ENCODE data around the gene CCDC85B.
A peak's percentile ranks its signal among the peaks of the same experiment; 100 is the strongest.

CCDC85B gene

DNA sequence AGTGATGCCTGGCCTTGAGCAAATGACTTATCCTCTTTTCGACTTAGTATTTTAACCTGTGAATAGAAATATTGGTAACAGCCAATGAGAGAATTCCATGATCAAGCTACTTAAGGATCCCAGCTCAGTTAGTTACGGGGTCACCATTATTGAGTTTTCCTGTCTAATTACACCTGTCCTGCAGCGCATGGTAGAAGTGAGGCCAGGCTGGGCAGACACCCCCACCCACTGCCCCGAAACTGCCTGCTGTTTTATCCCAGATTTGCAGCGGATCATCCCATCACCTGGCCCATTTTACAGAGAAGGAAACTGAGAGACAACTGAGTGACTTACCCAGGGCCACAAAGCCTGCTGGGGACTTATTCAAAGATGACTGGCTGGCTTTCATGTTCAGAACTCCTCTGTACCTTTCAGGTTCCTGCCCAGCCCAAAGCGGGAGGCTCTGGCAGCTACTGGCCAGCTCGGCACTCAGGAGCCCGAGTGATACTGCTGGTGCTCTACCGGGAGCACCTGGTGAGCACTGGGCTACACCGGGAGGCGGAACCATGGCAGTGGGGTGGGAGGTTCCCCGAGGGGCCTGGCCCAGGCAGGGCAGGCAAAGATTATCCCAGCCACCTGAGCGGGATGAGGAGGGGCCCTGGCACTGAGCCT is 28.8 kb upstream of the CCDC85B start:
- Histone ChIP-seq H3K27me3 (ENCODE audit: insufficient read depth, low read length) (no peaks in the 10 kb centered on the region), H2BK120ac (ENCODE audit: insufficient read depth, low read length, poor library complexity) (no peak overlapping the region), H4K8ac (ENCODE audit: low read depth, low read length) (no peak overlapping the region), H3K4me1 (ENCODE audit: control insufficient read depth in 1 of 2, insufficient read depth in 2 of 2, low read length in 2 of 2) (peaks cover 10 to 11% of the 10 kb centered on the region in 2 experiments), H3K79me1 (ENCODE audit: low read length) (peaks cover 30% of the 10 kb centered on the region), H2BK12ac (ENCODE audit: low read length) (no peak overlapping the region), H2AK5ac (ENCODE audit: low read length) (no peak overlapping the region), H3K14ac (ENCODE audit: low read length) (no peak overlapping the region), H4K12ac (ENCODE audit: low read depth, low read length) (no peak overlapping the region), H3K23ac (ENCODE audit: low read length) (no peak overlapping the region), H4K91ac (ENCODE audit: low read depth, low read length) (no peak overlapping the region), H3K36me3 (ENCODE audit: control insufficient read depth in 1 of 2, insufficient read depth in 2 of 2, low read length in 2 of 2) (peaks cover 51 to 52% of the 10 kb centered on the region in 2 experiments), H3K9me3 (ENCODE audit: insufficient read depth, low read depth, low read length) (no peaks in the 10 kb centered on the region), H3K9ac (ENCODE audit: low read length) (peak overlapping the region; percentile 95), H2BK5ac (ENCODE audit: low read depth, low read length, poor library complexity) (no peak overlapping the region), H2AFZ (ENCODE audit: insufficient read depth, low read length, poor library complexity) (no peak overlapping the region), H3K4ac (ENCODE audit: low read depth, low read length) (peak overlapping the region; percentile 90), H3K79me2 (ENCODE audit: control insufficient read depth, insufficient read depth, low read length, poor library complexity) (peaks cover 27% of the 10 kb centered on the region), H3K4me3 (ENCODE audit: low read depth, low read length) (peak overlapping the region; percentile 93), H3K27ac (ENCODE audit: low read depth, low read length) (no peak overlapping the region), H3K4me2 (ENCODE audit: low read length) (peak overlapping the region; percentile 83), H3K18ac (ENCODE audit: low read length) (no peak overlapping the region)
- no CpG with 5 or more reads among the region's 13 CpGs for WGBS (ENCODE audit: extremely low coverage, insufficient coverage, insufficient read length)
- DNase-seq, result no peak

DNA sequence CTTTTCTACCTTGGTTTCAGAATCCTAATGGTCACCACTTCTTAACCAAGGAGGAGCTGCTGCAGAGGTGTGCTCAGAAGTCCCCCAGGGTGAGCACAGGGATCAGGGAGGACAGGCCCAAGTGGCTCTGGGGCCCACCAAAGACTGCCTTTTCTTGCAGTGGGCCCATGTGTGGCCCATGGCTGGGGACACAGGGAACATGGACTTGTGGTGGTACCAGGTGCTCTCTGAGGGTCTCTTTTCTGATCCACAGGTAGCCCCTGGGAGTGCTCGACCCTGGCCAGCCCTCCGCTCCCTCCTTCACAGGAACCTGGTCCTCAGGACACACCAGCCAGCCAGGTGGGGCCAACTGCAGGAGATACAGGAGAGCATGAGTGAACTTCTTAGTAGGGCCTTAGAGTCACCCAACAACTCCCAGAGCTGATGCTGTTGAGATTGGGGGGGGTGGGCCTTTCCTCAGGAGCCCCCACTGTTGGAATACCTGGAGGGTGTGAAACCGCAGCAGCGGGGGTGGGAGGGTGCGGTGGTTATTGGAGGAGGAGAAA is 28.2 kb upstream of the CCDC85B start:
- DNase-seq, result no peak
- no peak overlapping the region for H2AFZ ChIP-seq (ENCODE audit: insufficient read depth, low read length, poor library complexity)
- H3K4ac ChIP-seq (ENCODE audit: low read depth, low read length), result peak overlapping the region; percentile 5
- H2AK5ac ChIP-seq (ENCODE audit: low read length), result no peak overlapping the region
- H2BK12ac ChIP-seq (ENCODE audit: low read length), result no peak overlapping the region
- H3K36me3 ChIP-seq (ENCODE audit: control insufficient read depth in 1 of 2, insufficient read depth in 2 of 2, low read length in 2 of 2), result peaks cover 54 to 56% of the 10 kb centered on the region in 2 experiments
- H2BK120ac ChIP-seq (ENCODE audit: insufficient read depth, low read length, poor library complexity), result no peak overlapping the region
- no peak overlapping the region for H3K9ac ChIP-seq (ENCODE audit: low read length)
- no peak overlapping the region for H2BK5ac ChIP-seq (ENCODE audit: low read depth, low read length, poor library complexity)
- peaks cover 10 to 11% of the 10 kb centered on the region in 2 experiments for H3K4me1 ChIP-seq (ENCODE audit: control insufficient read depth in 1 of 2, insufficient read depth in 2 of 2, low read length in 2 of 2)
- no CpG with 5 or more reads among the region's 5 CpGs for WGBS (ENCODE audit: extremely low coverage, insufficient coverage, insufficient read length)
- H3K4me2 ChIP-seq (ENCODE audit: low read length), result peak overlapping the region; percentile 83
- no peak overlapping the region for H3K23ac ChIP-seq (ENCODE audit: low read length)
- no peak overlapping the region for H4K8ac ChIP-seq (ENCODE audit: low read depth, low read length)
- H3K4me3 ChIP-seq (ENCODE audit: low read depth, low read length), result no peak overlapping the region
- H3K18ac ChIP-seq (ENCODE audit: low read length), result no peak overlapping the region
- no peak overlapping the region for H3K27ac ChIP-seq (ENCODE audit: low read depth, low read length)
- H4K12ac ChIP-seq (ENCODE audit: low read depth, low read length), result no peak overlapping the region
- H3K79me1 ChIP-seq (ENCODE audit: low read length), result peaks cover 26% of the 10 kb centered on the region
- no peaks in the 10 kb centered on the region for H3K9me3 ChIP-seq (ENCODE audit: insufficient read depth, low read depth, low read length)
- no peaks in the 10 kb centered on the region for H3K27me3 ChIP-seq (ENCODE audit: insufficient read depth, low read length)
- no peak overlapping the region for H3K14ac ChIP-seq (ENCODE audit: low read length)
- H4K91ac ChIP-seq (ENCODE audit: low read depth, low read length), result no peak overlapping the region
- peaks cover 21% of the 10 kb centered on the region for H3K79me2 ChIP-seq (ENCODE audit: control insufficient read depth, insufficient read depth, low read length, poor library complexity)

DNA sequence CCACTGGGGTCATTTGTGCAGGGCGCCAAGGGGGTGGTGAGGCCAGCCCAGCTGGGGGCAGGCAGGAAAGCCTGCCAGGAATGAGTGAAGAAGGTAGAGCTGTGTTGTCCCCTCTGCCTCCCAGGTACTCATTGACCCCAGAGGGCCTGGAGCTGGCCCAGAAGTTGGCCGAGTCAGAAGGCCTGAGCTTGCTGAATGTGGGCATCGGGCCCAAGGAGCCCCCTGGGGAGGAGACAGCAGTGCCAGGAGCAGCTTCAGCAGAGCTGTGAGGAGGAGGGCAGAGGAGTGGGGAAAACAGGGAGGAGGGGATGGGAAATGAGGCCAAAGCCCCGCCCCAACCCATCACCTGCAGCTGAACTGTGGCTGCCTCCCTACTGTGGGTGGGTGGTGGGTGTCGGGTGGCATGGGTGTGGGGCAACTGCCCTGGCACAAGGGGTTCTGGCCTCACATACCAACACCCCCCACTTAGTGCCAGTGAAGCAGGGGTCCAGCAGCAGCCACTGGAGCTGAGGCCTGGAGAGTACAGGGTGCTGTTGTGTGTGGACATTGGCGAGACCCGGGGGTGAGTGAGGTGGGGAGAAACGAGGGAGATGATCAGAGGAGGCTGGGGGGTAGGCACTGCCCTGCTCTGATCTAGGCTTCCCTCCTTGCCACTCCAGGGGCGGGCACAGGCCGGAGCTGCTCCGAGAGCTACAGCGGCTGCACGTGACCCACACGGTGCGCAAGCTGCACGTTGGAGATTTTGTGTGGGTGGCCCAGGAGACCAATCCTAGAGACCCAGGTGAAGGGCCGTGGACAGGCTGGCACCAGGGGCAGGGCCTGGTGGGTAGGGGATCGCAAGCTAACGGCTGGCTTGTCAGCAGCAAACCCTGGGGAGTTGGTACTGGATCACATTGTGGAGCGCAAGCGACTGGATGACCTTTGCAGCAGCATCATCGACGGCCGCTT is 27.3 kb upstream of the CCDC85B start:
- Histone ChIP-seq H3K4ac (ENCODE audit: low read depth, low read length) (no peak overlapping the region), H3K4me3 (ENCODE audit: low read depth, low read length) (no peak overlapping the region), H3K4me2 (ENCODE audit: low read length) (no peak overlapping the region), H2AK5ac (ENCODE audit: low read length) (no peak overlapping the region), H3K4me1 (ENCODE audit: control insufficient read depth in 1 of 2, insufficient read depth in 2 of 2, low read length in 2 of 2) (peaks cover 12 to 14% of the 10 kb centered on the region in 2 experiments), H3K9ac (ENCODE audit: low read length) (no peak overlapping the region), H2AFZ (ENCODE audit: insufficient read depth, low read length, poor library complexity) (no peak overlapping the region), H3K14ac (ENCODE audit: low read length) (no peak overlapping the region), H3K27ac (ENCODE audit: low read depth, low read length) (no peak overlapping the region), H3K79me1 (ENCODE audit: low read length) (peaks cover 19% of the 10 kb centered on the region), H3K36me3 (ENCODE audit: control insufficient read depth in 1 of 2, insufficient read depth in 2 of 2, low read length in 2 of 2) (peaks cover 61 to 63% of the 10 kb centered on the region in 2 experiments), H3K27me3 (ENCODE audit: insufficient read depth, low read length) (no peaks in the 10 kb centered on the region), H2BK120ac (ENCODE audit: insufficient read depth, low read length, poor library complexity) (no peak overlapping the region), H3K18ac (ENCODE audit: low read length) (no peak overlapping the region), H4K12ac (ENCODE audit: low read depth, low read length) (no peak overlapping the region), H3K23ac (ENCODE audit: low read length) (no peak overlapping the region), H3K79me2 (ENCODE audit: control insufficient read depth, insufficient read depth, low read length, poor library complexity) (peaks cover 14% of the 10 kb centered on the region), H4K91ac (ENCODE audit: low read depth, low read length) (no peak overlapping the region), H4K8ac (ENCODE audit: low read depth, low read length) (no peak overlapping the region), H2BK5ac (ENCODE audit: low read depth, low read length, poor library complexity) (no peak overlapping the region), H2BK12ac (ENCODE audit: low read length) (no peak overlapping the region), H3K9me3 (ENCODE audit: insufficient read depth, low read depth, low read length) (no peaks in the 10 kb centered on the region)
- WGBS (ENCODE audit: extremely low coverage, insufficient coverage, insufficient read length), result no CpG with 5 or more reads among the region's 24 CpGs
- DNase-seq, result no peak

DNA sequence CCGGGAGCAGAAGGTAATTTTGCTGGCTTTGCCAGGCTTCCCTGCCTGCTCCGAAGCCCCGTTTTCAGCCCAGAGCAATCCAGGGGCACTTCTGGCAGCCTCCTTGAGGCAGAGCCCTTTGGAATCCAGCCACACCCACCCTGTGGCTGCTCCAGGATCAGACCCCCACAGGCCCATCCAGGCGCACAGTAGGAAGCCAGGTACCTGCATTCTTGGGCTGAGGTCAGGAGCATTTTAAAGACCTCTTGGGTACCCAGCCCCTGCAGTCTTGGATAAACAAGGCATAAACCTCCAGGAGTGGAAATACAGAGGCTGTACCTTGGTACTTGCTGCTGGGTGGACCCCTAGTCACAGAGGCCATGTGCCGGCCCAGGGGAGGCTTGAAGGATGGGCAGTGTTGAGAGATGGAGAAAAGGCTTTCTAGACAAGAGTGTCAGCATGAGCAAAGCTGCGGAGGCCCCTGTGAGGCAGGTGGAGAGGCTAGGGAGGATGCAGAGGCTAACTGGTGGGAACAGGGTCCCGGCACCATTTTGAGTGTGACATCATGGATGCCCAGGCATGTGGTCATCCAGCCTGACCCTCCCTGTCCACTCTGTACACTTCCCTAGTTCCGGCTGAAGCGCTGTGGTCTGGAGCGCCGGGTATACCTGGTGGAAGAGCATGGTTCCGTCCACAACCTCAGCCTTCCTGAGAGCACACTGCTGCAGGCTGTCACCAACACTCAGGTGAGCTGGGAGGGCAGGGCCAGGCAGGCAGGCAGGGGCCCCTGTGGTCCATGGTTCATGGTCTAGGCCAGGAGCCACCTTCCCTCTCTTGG is 26.4 kb upstream of the CCDC85B start:
- no peak for DNase-seq
- Histone ChIP-seq H3K79me1 (ENCODE audit: low read length) (peaks cover 14% of the 10 kb centered on the region), H3K79me2 (ENCODE audit: control insufficient read depth, insufficient read depth, low read length, poor library complexity) (peaks cover 14% of the 10 kb centered on the region), H2BK5ac (ENCODE audit: low read depth, low read length, poor library complexity) (no peak overlapping the region), H3K14ac (ENCODE audit: low read length) (no peak overlapping the region), H2AFZ (ENCODE audit: insufficient read depth, low read length, poor library complexity) (no peak overlapping the region), H3K4me1 (ENCODE audit: control insufficient read depth in 1 of 2, insufficient read depth in 2 of 2, low read length in 2 of 2) (peaks cover 12 to 14% of the 10 kb centered on the region in 2 experiments), H3K27me3 (ENCODE audit: insufficient read depth, low read length) (no peaks in the 10 kb centered on the region), H4K91ac (ENCODE audit: low read depth, low read length) (no peak overlapping the region), H3K4me3 (ENCODE audit: low read depth, low read length) (no peak overlapping the region), H2BK120ac (ENCODE audit: insufficient read depth, low read length, poor library complexity) (no peak overlapping the region), H3K9me3 (ENCODE audit: insufficient read depth, low read depth, low read length) (no peaks in the 10 kb centered on the region), H3K27ac (ENCODE audit: low read depth, low read length) (no peak overlapping the region), H3K4me2 (ENCODE audit: low read length) (no peak overlapping the region), H3K9ac (ENCODE audit: low read length) (no peak overlapping the region), H3K18ac (ENCODE audit: low read length) (no peak overlapping the region), H3K36me3 (ENCODE audit: control insufficient read depth in 1 of 2, insufficient read depth in 2 of 2, low read length in 2 of 2) (peaks cover 66 to 70% of the 10 kb centered on the region in 2 experiments), H2AK5ac (ENCODE audit: low read length) (no peak overlapping the region), H3K4ac (ENCODE audit: low read depth, low read length) (no peak overlapping the region), H4K12ac (ENCODE audit: low read depth, low read length) (no peak overlapping the region), H3K23ac (ENCODE audit: low read length) (no peak overlapping the region), H4K8ac (ENCODE audit: low read depth, low read length) (no peak overlapping the region), H2BK12ac (ENCODE audit: low read length) (no peak overlapping the region)
- no CpG with 5 or more reads among the region's 12 CpGs for WGBS (ENCODE audit: extremely low coverage, insufficient coverage, insufficient read length)

Measured in trophoblast cell (in vitro differentiated cells and primary cell).